Ishikawa (cell line): Measurements from ENCODE around the gene BABAM2.

Experiments
- CEBPB ChIP-seq: IDR thresholded peaks from 2 replicates; pipeline ENCODE4 v1.6.1; 2012
- CREB1 ChIP-seq: IDR thresholded peaks from 2 replicates; pipeline ENCODE4 v1.6.1; 2012; ENCODE audit warnings: low read depth
- EGR1 ChIP-seq: IDR thresholded peaks from 2 replicates; pipeline ENCODE4 v1.6.1; 2012
- EP300 ChIP-seq: IDR thresholded peaks from 2 replicates; pipeline ENCODE4 v1.6.1; 2012; ENCODE audit warnings: borderline replicate concordance
- FOXM1 ChIP-seq: IDR thresholded peaks from 2 replicates; pipeline ENCODE4 v1.6.1; 2012; ENCODE audit warnings: low read depth, borderline replicate concordance
- NFIC ChIP-seq: IDR thresholded peaks from 2 replicates; pipeline ENCODE4 v1.6.1; 2012
- RAD21 ChIP-seq: IDR thresholded peaks from 2 replicates; pipeline ENCODE4 v1.6.1; 2012; ENCODE audit warnings: low read depth
- TAF1 ChIP-seq: IDR thresholded peaks from 2 replicates; pipeline ENCODE4 v1.6.1; 2012; ENCODE audit warnings: low read depth, mild to moderate bottlenecking
- TCF12 ChIP-seq: IDR thresholded peaks from 2 replicates; pipeline ENCODE4 v1.6.1; 2012; ENCODE audit warnings: low read depth
- TEAD4 ChIP-seq: IDR thresholded peaks from 2 replicates; pipeline ENCODE4 v1.6.1; 2012
- YY1 ChIP-seq: IDR thresholded peaks from 2 replicates; pipeline ENCODE4 v1.6.1; 2012; ENCODE audit warnings: low read depth
- ZBTB7A ChIP-seq: IDR thresholded peaks from 2 replicates; pipeline ENCODE4 v1.6.1; 2012; ENCODE audit warnings: low read depth
- TF ChIP-seq, protein P1 (sequence below): IDR thresholded peaks from 2 replicates; pipeline ENCODE4 v1.6.1; 2012
- TF ChIP-seq, protein P2 (sequence below): IDR thresholded peaks from 2 replicates; pipeline ENCODE4 v1.6.1; 2012
- TF ChIP-seq, protein P3 (sequence below): IDR thresholded peaks from 2 replicates; pipeline ENCODE4 v1.6.1; 2012; ENCODE audit warnings: low read depth, mild to moderate bottlenecking

The BABAM2 gene

DNA sequence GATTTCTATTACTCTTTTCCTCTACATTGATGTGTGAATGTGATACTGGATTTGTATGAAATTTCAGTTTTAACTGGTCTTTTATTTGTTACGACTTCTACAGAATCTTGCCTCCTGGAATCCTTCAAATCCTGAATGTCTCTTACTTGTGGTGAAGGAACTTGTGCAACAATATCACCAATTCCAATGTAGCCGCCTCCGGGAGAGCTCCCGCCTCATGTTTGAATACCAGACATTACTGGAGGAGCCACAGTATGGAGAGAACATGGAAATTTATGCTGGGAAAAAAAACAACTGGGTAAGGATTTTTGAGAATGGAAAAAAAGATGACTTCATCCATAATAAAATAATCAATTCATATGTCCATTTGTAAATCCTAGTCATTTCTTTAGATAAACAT is 134.6 kb downstream of the BABAM2 start:
- TF ChIP-seq, protein P1, sequence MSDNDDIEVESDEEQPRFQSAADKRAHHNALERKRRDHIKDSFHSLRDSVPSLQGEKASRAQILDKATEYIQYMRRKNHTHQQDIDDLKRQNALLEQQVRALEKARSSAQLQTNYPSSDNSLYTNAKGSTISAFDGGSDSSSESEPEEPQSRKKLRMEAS = no peak
- no peak for TF ChIP-seq EP300

DNA sequence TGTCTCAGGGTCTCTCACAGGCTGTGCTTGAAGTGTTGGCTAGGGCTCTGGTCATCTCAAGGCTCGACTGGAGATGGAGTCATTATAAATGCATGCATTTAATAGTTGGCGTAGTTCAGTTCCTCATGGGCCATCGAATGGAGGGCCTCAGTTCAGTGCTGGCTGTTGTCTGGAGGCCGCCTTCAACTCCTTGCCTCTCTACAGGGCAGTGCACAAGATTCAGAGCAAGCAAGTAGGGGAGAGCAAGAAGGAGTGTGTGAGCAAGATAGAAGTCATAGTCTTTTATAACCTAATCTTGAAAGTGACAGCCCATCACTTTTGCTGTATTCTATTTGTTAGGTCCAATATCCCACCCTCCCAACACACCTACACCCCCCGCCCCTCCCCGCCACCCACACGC is 137.5 kb downstream of the BABAM2 start:
- TF ChIP-seq, protein P2, sequence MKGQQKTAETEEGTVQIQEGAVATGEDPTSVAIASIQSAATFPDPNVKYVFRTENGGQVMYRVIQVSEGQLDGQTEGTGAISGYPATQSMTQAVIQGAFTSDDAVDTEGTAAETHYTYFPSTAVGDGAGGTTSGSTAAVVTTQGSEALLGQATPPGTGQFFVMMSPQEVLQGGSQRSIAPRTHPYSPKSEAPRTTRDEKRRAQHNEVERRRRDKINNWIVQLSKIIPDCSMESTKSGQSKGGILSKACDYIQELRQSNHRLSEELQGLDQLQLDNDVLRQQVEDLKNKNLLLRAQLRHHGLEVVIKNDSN = no peak
- no peak for TF ChIP-seq FOXM1
- TF ChIP-seq, protein P1 = no peak
- no peak for TF ChIP-seq EP300
- TF ChIP-seq CREB1 = no peak
- TF ChIP-seq TEAD4 = no peak
- no peak for TF ChIP-seq CEBPB
- TF ChIP-seq, protein P3, sequence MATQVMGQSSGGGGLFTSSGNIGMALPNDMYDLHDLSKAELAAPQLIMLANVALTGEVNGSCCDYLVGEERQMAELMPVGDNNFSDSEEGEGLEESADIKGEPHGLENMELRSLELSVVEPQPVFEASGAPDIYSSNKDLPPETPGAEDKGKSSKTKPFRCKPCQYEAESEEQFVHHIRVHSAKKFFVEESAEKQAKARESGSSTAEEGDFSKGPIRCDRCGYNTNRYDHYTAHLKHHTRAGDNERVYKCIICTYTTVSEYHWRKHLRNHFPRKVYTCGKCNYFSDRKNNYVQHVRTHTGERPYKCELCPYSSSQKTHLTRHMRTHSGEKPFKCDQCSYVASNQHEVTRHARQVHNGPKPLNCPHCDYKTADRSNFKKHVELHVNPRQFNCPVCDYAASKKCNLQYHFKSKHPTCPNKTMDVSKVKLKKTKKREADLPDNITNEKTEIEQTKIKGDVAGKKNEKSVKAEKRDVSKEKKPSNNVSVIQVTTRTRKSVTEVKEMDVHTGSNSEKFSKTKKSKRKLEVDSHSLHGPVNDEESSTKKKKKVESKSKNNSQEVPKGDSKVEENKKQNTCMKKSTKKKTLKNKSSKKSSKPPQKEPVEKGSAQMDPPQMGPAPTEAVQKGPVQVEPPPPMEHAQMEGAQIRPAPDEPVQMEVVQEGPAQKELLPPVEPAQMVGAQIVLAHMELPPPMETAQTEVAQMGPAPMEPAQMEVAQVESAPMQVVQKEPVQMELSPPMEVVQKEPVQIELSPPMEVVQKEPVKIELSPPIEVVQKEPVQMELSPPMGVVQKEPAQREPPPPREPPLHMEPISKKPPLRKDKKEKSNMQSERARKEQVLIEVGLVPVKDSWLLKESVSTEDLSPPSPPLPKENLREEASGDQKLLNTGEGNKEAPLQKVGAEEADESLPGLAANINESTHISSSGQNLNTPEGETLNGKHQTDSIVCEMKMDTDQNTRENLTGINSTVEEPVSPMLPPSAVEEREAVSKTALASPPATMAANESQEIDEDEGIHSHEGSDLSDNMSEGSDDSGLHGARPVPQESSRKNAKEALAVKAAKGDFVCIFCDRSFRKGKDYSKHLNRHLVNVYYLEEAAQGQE = no peak
- no peak for TF ChIP-seq ZBTB7A
- TF ChIP-seq NFIC = no peak
- no peak for TF ChIP-seq EGR1
- TF ChIP-seq TAF1 = no peak
- no peak for TF ChIP-seq RAD21
- no peak for TF ChIP-seq YY1
- TF ChIP-seq TCF12 = no peak

DNA sequence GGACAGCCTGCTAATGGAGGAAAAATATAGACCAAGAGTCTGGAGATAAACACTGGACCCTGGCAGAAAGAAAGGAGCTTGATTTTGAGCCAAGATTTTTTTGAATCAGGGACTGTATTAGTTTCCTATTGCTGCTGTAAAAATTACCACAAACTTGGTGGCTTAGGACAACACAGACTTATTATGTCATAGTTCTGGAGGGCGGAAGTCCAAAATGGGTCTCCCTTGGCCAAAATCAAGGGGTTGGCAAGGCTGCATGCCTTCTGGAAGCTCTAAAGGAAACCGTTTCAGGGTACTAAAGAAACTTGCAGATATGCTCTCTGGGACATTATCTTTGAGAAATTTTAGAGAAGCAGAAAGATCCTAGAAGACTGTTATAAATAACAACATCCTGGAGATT is 140.1 kb downstream of the BABAM2 start:
- TF ChIP-seq TAF1 = no peak
- no peak for TF ChIP-seq EGR1
- no peak for TF ChIP-seq ZBTB7A
- TF ChIP-seq EP300 = no peak

DNA sequence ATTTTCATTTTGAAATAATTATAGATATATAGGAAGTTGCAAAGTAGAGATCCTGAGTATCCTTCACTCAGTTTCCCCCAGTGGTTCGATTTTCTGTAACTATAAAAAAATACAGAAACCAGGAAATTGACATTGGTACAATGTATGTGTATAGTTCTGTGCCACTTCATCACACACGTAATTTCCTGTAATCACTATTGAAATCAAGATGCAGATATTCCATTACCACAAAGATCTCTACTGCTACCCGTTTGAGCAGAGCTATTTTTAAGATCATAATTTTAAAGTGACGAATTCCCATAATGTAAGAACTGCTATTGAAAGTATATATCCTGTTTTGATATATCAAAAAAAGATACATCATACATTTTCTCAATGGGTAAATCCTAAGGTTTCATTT is 142.3 kb downstream of the BABAM2 start:
- TF ChIP-seq NFIC (no peak), CREB1 (no peak), YY1 (no peak), RAD21 (no peak), EGR1 (no peak), ZBTB7A (no peak), TAF1 (no peak), TEAD4 (no peak), TCF12 (no peak), EP300 (no peak), CEBPB (no peak), FOXM1 (no peak)
- TF ChIP-seq, protein P1 = no peak
- TF ChIP-seq, protein P3 = no peak
- TF ChIP-seq, protein P2 = no peak

DNA sequence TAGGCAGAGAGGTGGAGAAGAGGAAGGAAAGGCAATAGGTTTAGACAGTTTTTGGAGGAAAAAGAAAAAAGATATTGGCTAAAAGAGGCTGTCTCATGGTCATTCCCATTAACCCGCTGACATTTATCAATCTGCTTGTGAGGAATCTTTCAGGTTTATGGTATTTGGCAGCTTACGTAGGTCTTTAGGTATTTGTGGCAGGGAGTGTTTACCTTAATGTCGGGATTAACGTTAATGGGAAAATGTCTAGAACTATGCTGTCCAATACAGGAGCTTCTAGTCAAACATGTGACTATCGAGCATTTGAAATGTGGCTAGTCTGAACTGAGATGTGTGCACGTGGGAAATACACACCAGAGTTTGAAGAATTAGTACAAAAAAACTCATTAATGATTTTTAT is 144.2 kb downstream of the BABAM2 start:
- TF ChIP-seq TEAD4 (no peak), EP300 (no peak), CEBPB (no peak), RAD21 (no peak), TCF12 (no peak), YY1 (no peak), NFIC (no peak), CREB1 (no peak), ZBTB7A (no peak), EGR1 (no peak)
- TF ChIP-seq, protein P2 = no peak

DNA sequence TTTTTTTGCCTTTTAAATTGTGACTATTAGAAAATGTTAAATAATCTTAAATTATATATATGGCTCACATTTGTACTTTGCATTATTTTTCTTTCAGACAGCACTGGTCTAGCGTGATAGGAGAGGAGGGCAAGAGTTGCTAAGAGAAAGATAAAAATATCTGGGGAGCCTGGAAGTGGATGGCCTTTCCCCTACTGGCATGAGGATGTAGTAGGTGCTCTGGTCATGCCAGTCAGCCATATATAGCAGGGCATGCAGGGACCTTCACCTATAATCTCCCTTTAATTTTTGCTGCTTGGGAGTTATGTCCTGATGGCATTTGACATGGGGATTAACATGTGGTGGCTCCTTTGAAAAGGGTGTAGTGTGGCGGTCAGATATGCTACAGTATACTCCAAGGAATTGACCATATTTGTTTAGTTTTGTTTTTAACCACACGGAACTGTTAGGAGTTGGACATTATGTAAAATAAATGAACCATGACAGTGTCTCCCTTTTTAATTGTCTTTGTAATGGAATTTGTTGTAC is 144.7 kb downstream of the BABAM2 start:
- no peak for TF ChIP-seq RAD21
- peak; percentile 49; the same call in 1 of the 2 replicates for TF ChIP-seq FOXM1
- TF ChIP-seq, protein P3 = no peak
- TF ChIP-seq TCF12 = no peak
- no peak for TF ChIP-seq CREB1
- TF ChIP-seq NFIC = no peak
